ENCODE measurements around the gene ASCL2.

The ASCL2 gene

DNA sequence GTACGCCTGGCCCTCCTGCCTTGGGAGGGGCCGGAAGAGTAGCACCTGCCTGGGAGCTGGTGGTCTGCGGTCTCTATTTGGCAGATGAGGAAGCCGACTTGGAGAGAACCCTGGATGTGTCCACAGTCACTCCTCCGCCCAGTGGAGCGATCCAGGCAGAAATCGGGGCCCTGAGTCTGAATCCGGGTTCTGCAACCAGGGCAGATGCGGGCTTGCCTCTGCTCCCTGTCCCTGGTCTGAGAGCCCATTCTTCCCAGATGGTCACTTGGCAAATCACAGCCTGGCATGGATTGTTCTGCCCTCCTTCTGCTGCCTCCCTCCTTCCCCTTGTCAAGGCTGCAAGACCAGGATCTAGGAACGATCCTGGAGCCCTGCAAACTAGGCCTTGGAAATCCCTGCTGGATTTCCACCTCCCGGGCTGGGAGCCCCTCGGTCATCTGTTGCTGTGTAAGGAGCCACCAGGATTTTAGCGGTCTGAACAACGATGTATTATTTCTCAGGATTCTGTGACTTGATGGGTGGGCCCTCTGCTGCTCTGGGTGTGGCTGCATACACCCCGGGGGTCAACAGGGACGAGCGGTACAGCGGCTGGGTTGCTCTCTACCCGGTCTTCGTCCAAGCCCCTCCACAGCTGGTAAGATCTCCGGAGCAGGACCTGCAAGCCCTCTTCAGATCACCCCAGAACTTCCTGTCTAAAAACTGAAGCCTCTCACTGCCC lies 2.0 kb upstream of the ASCL2 start:
- DNase-seq (ENCODE audit: low spot score): no peak

DNA sequence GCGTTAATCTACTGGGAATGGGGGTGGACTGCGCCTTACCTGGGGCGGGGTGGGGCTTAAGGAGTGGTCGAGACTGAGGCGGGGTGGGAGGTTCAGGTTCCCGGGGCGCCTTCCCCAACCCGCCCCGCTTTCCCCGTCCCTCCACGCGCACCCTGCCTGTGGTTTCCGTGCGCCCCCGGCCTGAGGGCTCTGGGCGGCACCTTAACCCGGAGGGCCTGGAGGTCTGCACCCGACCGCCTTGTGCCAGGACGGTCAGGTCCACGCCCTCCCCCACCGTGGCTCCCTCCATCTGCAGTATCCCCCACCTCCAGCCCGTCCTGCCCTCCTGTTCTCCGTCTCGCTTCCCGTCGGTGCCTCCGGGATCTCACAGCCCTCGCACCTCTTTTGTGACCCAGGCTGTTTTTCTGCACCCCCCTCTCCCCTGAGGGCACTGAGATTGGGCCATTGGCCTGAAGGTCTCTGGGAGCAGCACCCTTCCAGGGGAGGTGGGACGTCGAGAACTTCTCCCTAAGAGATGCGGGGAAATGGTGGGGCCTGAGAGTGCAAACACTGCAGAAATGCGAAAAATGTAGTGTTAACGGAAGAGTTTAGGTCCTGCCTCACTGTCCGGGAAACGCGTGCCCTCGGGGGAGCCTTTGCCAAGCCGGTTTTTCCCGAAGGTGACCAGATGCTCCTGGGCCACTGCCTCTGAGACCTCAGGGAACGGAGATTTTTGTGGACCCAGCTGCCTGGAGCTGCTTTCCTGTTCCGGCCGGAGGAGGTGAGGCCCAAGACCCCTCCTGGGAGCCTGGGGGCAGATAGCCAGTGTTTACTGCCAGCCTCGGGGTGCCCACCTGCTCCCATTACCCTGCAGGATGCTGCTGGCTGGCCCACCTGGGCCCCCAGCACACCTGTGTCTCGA lies 1.2 kb upstream of the ASCL2 start:
- DNase-seq (ENCODE audit: low spot score): no peak

DNA sequence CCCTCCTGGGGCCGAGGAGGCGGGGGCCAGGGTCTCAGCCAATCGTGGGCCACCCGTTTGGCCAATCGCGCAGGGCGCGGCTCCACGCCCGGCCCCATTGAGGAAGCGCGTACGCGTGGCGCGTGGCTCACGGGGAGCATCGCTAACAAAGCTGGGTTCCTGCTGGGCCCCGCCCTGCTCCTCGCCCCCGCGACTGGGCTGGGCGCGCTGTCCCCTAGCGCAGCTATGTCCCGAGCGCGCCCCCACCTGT lies 614 bp upstream of the ASCL2 start:
- no peak for DNase-seq (ENCODE audit: low spot score)

DNA sequence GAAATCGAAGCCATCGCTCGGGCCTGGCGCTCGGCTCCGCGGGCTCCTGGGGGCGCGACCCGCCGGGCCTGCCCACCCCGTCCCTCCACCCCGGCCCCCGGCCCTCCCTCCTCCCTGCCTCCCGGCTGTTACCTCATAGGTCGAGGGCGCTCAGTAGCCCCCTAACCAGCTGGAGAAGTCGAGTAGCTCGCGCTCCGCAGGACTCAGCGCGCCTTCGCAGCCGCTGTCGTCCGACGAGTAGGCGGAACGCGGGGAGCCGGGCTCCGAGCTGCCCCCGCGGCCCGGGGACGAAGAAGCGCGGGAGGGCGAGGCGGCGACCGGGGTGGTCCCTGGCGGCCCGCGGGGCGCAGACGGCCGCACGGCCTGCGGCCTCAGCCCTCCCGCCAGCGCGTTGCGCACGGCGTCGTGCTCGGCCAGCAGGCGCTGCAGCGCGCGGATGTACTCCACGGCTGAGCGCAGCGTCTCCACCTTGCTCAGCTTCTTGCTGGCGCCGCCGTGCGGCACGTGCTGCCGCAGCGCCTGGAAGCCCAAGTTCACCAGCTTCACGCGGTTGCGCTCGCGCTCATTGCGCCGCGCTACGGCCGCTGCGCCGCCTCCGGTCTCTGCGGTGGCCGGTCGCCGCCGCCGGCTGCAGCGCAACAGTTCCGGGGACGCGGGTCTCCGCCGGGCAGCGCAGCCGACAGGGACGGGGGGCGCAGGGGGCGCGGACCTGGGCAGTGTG lies 627 bp downstream of the ASCL2 start:
- DNase-seq (ENCODE audit: low spot score): peak; percentile 65

DNA sequence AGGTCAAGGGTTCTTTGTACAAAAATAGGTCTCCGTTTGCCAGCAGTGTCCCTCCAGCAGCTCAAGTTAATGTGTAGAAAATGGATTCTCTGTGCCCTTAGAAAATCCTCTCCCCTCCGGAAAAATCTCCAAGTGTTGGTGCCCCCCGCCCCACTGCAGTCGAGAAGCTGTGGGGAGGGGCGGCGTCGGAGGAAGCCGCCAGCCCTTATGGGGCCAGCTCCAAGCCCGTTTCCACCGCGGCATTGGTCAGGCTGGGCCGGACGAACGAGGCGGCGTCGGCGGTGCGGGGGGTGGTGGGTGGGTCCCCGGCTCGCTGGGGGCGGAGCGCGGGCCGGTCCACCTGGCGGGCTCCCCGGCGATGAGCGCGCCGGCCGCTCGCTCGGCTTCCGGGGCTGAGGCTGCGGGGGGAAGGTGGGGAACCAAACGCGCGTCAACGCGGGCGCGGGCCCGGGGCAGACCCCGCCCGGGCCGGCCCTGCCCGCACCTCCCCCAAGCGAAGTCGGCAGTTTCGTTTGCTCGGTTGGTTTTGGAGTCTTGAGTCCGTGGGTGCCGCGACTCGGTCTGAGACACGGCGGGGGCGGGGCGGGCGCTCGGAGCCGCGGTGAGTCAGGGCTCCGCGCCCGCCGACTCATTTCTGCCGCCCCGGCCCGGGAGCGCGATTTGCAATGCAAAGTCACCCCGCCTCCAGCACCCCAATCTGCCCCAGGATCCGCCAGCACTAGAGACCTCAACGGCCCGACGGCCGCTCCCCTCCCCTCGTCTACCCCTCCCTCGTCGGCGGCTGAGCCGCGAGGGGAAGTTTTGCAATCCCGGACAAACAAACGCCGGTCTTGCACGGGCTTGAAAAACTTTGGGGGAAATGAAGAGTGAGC lies 1.4 kb downstream of the ASCL2 start:
- peak; percentile 51 for DNase-seq (ENCODE audit: low spot score)

DNA sequence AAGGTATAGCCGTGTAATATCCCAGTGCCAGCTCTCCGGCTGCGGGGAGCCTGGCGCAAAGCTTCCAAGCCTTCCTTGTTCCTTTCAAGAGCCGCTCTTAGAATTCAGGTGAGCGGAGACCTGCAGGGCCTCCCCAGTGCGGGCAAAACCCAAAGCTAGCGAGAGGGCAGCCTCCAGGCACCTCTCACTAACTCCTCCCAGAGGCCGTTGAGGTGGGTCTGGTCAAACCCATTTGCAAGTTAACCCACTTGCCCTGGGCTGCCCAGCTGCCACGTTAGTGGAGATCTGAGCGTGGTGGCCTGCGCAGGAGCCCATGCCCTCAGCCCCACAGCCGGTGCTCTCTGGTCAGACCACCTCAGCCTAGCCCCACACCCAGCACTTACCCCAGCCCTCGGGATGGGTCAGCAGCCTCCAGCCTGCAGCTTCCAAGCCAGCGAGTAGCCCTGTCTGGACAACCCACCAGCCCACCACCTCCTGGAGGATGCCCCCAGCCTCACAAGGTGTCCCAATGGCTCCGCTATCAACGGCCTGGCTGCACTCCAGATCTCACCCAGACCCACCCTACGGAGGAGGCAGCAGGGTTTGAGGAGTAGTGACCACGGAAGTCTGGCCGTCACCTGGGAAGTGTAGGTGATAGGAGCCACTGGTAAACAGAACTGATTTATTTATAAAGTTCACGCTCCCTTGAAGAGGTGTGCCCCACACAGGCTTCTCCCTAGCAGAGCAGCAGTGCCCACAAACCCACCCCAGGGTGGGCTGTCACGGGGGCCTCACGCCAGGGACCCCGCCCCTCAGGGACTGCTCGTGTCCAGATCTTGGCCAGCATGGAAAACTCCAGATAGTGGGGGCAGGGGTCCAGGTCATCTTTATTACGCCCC lies 2.3 kb downstream of the ASCL2 start:
- peak; percentile 9 for DNase-seq (ENCODE audit: low spot score)

DNA sequence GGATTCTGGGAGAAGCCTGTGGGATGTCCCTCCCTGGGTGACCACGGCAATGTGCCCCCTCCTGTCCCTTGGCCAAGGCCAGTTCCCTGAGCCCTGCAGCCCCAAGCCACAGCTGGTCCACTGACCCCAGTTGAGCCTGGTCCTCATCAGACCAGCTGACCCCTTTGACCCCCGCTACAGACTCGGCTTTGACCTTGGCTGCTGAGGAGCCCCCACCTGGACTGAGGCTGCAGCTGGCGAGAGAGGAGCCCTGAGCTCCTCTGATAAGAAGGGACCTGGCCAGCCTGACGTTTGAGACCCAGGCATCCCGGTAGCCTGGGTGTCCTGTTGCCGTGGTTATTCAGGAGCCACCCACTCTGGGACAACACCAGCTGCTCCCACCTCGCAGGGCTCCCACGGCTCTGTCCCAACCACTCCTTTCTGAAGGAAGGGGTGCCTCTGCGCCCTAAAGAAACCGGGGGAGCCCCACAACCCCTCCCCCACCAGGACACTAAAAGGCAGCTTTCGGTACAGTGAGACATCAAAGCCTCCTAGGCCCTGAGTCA lies 3.0 kb downstream of the ASCL2 start:
- peak; percentile 11 for DNase-seq (ENCODE audit: low spot score)

DNA sequence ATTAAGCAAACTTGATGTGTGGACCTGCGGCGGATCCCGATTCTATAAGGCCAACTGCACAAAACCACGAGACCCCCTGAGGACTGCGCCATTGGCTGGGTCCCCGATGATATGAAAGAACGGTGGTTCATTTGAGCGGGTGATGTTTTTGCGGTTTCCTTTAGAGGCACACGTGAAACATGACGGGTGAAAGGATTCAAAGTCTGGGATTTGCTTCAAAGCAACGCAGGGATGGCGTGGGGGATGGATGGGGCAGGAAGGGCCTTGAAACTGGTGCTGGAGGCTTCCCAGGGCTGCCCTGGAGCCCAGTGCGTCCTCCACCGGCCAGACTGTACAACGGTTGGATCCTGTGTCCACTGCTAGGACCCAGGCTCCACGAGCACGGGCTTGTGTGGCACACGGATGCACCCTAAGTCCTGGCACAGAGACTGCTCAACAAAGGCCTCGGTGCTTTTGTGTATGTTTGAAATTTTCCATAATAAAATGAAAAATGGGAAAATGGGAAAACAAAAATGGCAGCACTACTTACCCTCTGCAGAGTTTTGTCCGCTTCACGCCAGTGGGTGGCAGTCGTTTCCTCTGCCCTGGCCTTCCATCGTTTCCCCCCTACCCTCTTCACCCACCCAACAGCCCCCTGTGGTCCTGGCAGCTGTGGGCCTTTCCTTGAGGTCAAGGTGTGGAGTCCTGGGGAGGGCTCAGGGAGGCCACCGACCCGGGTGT lies 3.6 kb downstream of the ASCL2 start:
- DNase-seq (ENCODE audit: low spot score): peak; percentile 6

DNA sequence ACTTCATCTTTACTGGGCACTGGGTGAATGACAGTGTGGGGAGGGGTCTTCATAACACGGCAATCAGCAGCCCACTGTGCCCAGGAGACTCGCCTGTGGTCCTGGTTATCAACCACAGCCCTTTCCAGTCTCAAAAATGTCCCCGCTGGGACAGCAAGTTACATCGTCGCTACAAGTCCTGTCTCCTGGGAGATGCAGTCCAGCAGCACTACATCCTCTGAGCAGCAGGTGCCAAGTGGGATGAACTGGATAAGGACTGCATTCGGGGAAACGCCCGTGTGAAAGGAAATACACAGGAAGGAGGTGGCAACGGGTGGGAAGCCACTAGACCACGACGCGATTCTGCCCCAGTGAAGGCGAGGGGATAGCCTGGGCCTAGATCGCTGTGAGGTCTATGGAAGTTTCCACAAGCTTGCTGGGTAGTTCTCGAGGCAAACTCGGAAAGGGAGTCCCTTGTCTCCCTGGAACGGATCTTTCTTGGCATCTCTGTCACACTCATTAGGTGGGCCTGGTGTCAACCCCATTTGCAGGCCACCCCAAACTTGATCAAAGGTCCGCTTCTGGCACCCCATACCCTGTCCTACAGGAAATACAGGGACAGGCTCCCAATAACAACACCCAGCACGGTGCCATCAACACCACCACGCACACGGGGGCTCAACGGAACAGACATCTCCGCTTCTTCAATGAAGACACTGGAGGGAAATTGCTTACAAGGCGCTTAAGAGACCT lies 4.4 kb downstream of the ASCL2 start:
- peak; percentile 6 for DNase-seq (ENCODE audit: low spot score)

DNA sequence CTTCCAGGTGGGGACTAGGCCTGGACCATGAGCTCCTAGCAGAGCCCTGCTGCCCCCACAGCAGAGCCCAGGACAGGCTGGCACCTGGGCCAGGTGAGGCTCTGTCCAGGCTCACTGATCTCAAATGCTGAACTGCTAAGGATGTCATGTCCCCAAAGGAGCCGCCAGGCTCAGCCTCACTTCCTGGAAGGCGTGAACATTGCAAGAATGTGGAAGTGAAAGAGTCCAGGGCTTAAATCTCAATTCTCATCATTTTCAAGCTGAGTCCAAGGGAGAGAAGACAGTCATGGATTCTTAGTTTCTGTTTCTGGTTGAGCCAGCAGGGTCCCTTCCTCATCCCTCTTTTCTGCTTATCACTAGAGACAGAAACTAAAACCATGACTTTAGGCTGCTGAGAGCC lies 5.0 kb downstream of the ASCL2 start:
- DNase-seq (ENCODE audit: low spot score): peak; percentile 8

DNA sequence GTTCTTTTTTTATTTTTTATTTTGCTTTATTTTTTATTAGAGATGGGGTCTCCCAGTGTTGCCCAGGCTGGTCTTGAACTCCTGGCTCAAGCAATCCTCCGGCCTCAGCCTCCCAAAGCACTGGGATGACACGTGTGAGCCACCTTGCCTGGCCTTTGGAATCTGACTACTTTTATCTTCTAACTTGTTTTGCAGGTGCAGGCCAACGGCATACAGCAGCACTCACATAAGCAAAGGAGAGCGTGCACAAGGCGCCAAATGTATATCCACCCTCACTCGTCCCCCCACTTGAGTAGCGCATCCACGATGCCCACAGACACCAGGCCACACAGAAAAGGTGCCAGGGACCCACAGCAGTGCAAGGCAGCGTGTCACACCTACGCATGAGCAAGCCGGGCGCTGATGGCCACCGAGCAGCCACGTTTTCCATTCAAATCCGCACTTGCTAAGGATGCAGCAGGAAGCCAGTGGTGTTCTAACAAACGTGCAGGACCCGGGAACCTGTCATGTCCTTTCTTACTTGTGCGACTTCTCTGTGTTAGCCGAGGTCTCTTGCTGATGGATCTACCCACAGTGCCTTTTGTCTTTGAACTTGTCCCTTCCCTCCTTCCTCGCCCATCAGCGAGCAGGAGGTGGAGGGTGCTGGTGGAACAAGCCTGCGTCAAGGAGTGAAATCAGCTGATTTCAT lies 5.9 kb downstream of the ASCL2 start:
- DNase-seq (ENCODE audit: low spot score): no peak

DNA sequence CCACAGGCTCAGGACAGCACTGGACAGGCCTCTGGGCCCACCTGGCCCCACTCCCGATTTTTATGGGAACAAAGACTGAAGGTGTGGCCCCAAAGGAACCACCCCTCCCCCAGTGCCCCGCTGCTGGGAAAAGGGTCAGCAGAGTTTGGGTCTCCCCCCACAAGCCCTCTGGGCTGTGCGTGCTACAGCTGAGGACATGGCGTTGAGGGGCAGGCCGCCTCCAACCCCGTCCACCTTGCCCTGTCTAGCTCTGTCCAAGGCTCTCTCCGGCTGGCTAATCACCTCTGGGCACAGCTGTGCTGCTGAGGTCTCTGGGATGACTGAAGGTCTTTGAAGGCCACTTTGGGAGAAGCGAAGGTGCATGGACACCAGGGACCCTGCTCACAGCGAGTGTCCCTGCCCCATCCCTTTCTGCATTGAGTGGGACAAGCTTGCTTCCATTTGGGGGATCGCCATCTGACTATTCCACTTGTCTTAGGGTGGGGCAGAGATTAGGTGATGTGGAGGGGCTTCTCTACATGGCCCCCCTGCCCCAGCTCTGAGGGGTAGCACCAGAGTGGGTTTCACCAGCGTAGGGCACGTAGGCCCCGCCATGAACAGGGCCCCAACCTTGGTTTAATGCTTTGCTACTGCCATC lies 6.5 kb downstream of the ASCL2 start:
- peak; percentile 6 for DNase-seq (ENCODE audit: low spot score)

DNA sequence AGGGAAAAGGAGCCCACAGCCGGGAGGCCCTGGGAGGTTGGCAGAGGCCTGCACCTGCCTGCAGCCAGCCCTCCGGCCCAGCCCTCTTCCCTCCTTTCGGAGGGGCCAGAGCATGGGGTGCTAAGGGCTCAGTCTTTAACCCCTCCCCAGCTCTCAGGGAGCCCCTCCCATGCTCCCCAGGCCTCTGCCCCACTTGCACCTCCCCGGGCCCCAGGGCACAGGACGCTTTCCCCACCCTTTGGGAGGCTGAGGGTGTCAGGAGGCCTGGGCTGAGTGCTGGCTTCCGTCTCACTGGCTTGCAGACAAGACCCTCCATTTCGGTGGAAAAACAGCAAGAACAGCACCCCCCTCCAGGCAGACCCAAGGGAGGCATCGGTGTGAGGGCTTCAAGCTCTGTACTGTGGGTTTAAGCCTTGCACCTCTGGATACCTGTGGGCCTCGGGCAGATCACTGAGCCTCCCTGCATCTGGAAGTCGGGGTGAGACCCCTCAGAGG lies 7.3 kb downstream of the ASCL2 start:
- DNase-seq (ENCODE audit: low spot score): peak; percentile 9

DNA sequence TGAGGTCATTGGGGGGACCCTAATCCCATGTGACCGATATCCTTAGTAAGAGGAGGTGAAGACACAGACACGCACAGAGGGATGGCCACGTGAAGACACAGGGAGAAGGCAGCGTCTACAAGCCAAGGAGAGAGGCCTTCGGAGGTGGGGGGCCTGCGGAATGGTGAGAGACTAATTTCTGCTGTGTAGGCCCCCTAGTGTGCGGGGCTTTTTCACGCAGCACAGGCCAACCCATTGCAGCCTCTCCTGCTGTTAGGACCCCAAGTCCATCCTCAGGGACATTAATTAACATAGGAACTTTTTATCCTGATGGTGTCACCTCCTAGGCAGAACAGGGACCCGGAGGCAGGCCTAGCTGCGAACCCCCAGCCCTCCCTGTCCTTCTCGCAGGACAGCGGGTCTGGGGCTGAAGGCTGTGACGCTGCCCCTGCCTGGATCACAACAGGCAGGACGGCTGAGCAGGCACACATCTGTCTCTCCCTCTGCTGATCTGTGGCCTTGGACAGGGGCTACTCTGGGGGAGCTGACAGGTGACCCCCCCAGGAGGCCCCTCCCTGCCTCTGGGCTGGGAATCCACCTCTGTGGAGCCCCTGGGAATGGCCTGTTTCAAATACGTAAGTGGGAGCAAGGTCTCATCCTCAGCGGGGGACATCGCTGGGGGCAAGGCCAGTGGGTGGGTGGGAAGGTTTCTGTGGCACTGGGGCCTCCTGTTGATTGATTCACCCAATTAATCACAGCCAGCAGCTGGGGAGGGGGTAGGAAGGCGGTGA lies 7.9 kb downstream of the ASCL2 start:
- DNase-seq (ENCODE audit: low spot score): peak; percentile 10

DNA sequence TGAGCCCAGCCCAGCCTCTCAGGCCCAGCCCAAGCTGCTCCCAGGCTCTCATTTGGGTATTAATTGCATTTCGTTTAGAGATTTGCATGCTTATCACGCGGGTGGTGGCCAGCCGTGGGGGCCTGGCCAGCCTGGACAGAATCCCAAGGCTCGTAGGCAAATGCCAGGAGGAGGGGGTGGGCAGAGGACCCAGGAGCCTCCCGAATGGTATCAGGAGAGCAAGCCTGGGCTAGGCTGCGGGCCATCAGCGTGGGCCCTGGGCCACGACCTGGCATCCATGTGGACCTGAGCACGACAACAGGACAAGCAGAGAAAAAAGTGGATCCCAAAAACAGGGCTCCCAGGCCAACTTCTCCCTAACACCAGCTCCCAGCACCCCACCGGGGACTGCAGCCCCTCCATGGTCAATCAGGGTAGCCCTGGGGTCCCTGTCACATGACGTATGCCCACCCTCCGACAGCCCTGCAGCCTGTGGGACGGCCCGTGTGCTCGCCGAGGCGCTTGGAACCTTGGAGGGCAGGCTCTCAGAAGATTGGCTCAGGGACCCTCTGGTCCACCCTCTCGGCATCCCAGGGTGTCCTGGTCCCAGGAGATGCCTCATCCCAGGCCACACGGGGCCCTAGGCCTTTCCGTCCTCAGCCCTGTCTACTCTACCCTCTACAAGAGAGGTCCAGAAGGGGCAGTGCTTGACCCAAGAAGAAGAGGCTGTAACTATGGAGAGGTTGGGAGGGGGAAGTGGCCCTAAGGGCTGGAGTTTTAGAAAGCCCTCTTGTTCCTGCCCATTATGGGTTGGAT lies 8.8 kb downstream of the ASCL2 start:
- DNase-seq (ENCODE audit: low spot score): peak; percentile 8

Measured in AG20443 (cell line).